Endothelial cell of umbilical vein (primary cell): ENCODE measurements around the gene GJA1. TPM values are rescaled to one million over a fixed set of nuclear protein-coding genes. Genes with fewer than 3 reads are reported as not detected.

ENCODE experiments used
- BruUV-seq: library from RNA; stranded (reverse); fragments of 400-500 nt; replicated peaks from 2 replicates; lab custom pipeline; 2021; lab: Mats Ljungman, UMichigan
- CTCF ChIA-PET: fragments of 300-600, 350-600 bp; sonication (Branson Sonifier 250); formaldehyde crosslinking; loops from one replicate; lab custom pipeline; 2021; ENCODE audit warnings: antibody characterized with exemption, inconsistent platforms; lab: Charles Lee
- POLR2A ChIA-PET: fragments of 300-600, 350-600 bp; sonication (Branson Sonifier 250); formaldehyde crosslinking; loops from one replicate; lab custom pipeline; 2021; ENCODE audit warnings: antibody characterized with exemption, inconsistent platforms; lab: Charles Lee
- DNase-seq: peaks from one replicate; pipeline ENCODE4 v3.0.0-alpha.2; 2011; ENCODE audit warnings: low read depth, low spot score
- FAIRE-seq: peaks from 2 replicates; lab custom pipeline; 2011; peaks lifted over from hg19 to GRCh38; lab: Jason Lieb, UNC
- H2AFZ ChIP-seq: 2 replicates; pipeline ENCODE4 v1.6.0; 2012; ENCODE audit warnings: low read depth, low read length, control low read depth, inconsistent platforms
- H3K27ac ChIP-seq: 2 replicates; pipeline ENCODE4 v1.5.1; 2011; ENCODE audit warnings: low read depth, mild to moderate bottlenecking, control low read depth, low read length, moderate library complexity; ENCODE audit not compliant: insufficient read depth
- H3K27me3 ChIP-seq, 2 experiments: 2 replicates each; pipeline versions ENCODE4 v1.6.0 to v1.6.1; 2011; ENCODE audit warnings: low read length in 2 of 2, mixed read lengths in 1 of 2; ENCODE audit not compliant: control insufficient read depth in 2 of 2, insufficient read depth in 2 of 2
- H3K36me3 ChIP-seq, 2 experiments: 2 replicates in 1 of 2; 3 replicates in 1 of 2; pipeline ENCODE4 v1.5.1; 2011; ENCODE audit warnings: low read length in 2 of 2, mild to moderate bottlenecking in 1 of 2, moderate library complexity in 1 of 2; ENCODE audit not compliant: control insufficient read depth in 2 of 2, insufficient read depth in 2 of 2; ENCODE audit errors: extremely low read depth in 1 of 2
- H3K4me1 ChIP-seq: 3 replicates; pipeline ENCODE4 v1.5.1; 2011; ENCODE audit warnings: mild to moderate bottlenecking, low read length; ENCODE audit not compliant: control insufficient read depth, insufficient read depth; ENCODE audit errors: extremely low read depth
- H3K4me2 ChIP-seq: 2 replicates; pipeline ENCODE4 v1.6.1; 2011; ENCODE audit warnings: low read length, control low read depth, mixed read lengths; ENCODE audit not compliant: insufficient read depth
- H3K4me3 ChIP-seq, 3 experiments: fragments of 200-600 bp in 1 of 3; sonication (generic), shearing (Covaris generic) in 1 of 3; replicated peaks in 1 of 3; 2 replicates each; pipeline ENCODE4 v1.5.1; 2011 to 2016; ENCODE audit warnings: control low read depth in 3 of 3, low read length in 3 of 3, mild to moderate bottlenecking in 2 of 3, inconsistent platforms in 1 of 3, low read depth in 1 of 3, moderate library complexity in 1 of 3; ENCODE audit not compliant: insufficient read depth in 1 of 3
- H3K79me2 ChIP-seq: 2 replicates; pipeline ENCODE4 v1.6.0; 2012; ENCODE audit warnings: low read length, inconsistent platforms; ENCODE audit not compliant: control insufficient read depth, insufficient read depth
- H3K9ac ChIP-seq: replicated peaks from 2 replicates; pipeline ENCODE3; 2011; ENCODE audit warnings: low read length, control low read depth; ENCODE audit not compliant: insufficient read depth; ENCODE audit errors: extremely low read depth
- H3K9me1 ChIP-seq: replicated peaks from 3 replicates; pipeline ENCODE4 v1.6.0; 2011; ENCODE audit warnings: mild to moderate bottlenecking, low read length; ENCODE audit not compliant: control insufficient read depth, insufficient read depth; ENCODE audit errors: extremely low read depth
- H3K9me3 ChIP-seq: replicated peaks from 2 replicates; pipeline ENCODE4 v1.5.1; 2012; ENCODE audit warnings: low read length, inconsistent platforms; ENCODE audit not compliant: control insufficient read depth, insufficient read depth
- H4K20me1 ChIP-seq: replicated peaks from 2 replicates; pipeline ENCODE3; 2011; ENCODE audit warnings: mild to moderate bottlenecking, low read length; ENCODE audit not compliant: control insufficient read depth, insufficient read depth; ENCODE audit errors: extremely low read depth
- CTCF ChIP-seq, 2 donors: IDR thresholded peaks; 1 replicate in 1 of 2; 2 replicates in 1 of 2; pipeline ENCODE4 v1.5.1; 2011; ENCODE audit warnings: low read length in 2 of 2, mild to moderate bottlenecking in 2 of 2, moderate library complexity in 2 of 2, control low read depth in 1 of 2, inconsistent platforms in 1 of 2, low read depth in 1 of 2; ENCODE audit not compliant: insufficient read depth in 1 of 2; ENCODE audit errors: extremely low read depth in 1 of 2
- EZH2 ChIP-seq: IDR thresholded peaks from 2 replicates; pipeline ENCODE4 v1.6.1; 2012; ENCODE audit warnings: borderline replicate concordance, low read depth, mild to moderate bottlenecking, moderate library complexity, low read length, inconsistent platforms; ENCODE audit not compliant: severe bottlenecking
- FOS ChIP-seq: IDR thresholded peaks from 2 replicates; pipeline ENCODE4 v1.6.1; 2011; ENCODE audit warnings: mild to moderate bottlenecking, low read length, moderate library complexity, borderline replicate concordance; ENCODE audit not compliant: insufficient read depth
- GATA2 ChIP-seq: IDR thresholded peaks from 2 replicates; pipeline ENCODE4 v1.7.0; 2011; ENCODE audit warnings: low read depth, mild to moderate bottlenecking, moderate library complexity, mixed read lengths, low read length; ENCODE audit not compliant: insufficient read length, insufficient read depth
- JUN ChIP-seq: IDR thresholded peaks from 2 replicates; pipeline ENCODE4 v1.6.1; 2011; ENCODE audit warnings: borderline replicate concordance, low read depth; ENCODE audit not compliant: insufficient read length, insufficient read depth
- MAX ChIP-seq: IDR thresholded peaks from 2 replicates; pipeline ENCODE4 v1.6.1; 2011; ENCODE audit not compliant: insufficient read depth, insufficient read length
- MYC ChIP-seq: IDR thresholded peaks from one replicate; pipeline ENCODE4 v1.6.1; 2011; ENCODE audit warnings: mild to moderate bottlenecking, low read depth, low read length
- POLR2A ChIP-seq: IDR thresholded peaks from 2 replicates; pipeline ENCODE4 v1.6.1; 2012; ENCODE audit warnings: low read depth, mild to moderate bottlenecking, control low read depth, low read length
- POLR2AphosphoS5 ChIP-seq: IDR thresholded peaks from 2 replicates; pipeline ENCODE4 v1.6.1; 2012; ENCODE audit warnings: low read depth, mild to moderate bottlenecking, control low read depth, low read length, moderate library complexity; ENCODE audit not compliant: insufficient read depth
- dilution Hi-C: fragments of 300-500 bp; cut with MboI; formaldehyde crosslinking; loops from one replicate; pipeline ENCODE4 v1.15.0; 2019; ENCODE audit warnings: low sequenced_read_pairs; ENCODE audit not compliant: extremely low pct_ligation_motif_present
- intact Hi-C: fragments of 100-400 bp; cut with micrococcal nuclease; formaldehyde crosslinking; loops from one replicate; pipeline ENCODE4 v1.10.0; 2022
- polyA plus RNA-seq, 4 experiments: library from polyadenylated mRNA; depleted of rRNA in 3 of 4; stranded (reverse) in 3 of 4; unstranded in 1 of 4; fragments of >200 nt; gene quantifications; 2 replicates each; pipeline versions ENCODE4 v1.2.1 to v1.2.3, GENCODE V29; 2011 to 2012; ENCODE audit warnings: missing spikeins in 1 of 4
- total RNA-seq: library from RNA; stranded (reverse); gene quantifications from 2 replicates; pipeline ENCODE4 v1.2.3, GENCODE V29; 2021

The GJA1 gene
- total and polyA plus RNA-seq, 2 donors (not counting 3 experiments of a cell fraction or from before 2014, with no cell fraction given) = 185 to 235 TPM

GRCh38 chr6:121438869-121439268 lies 3.4 kb downstream of the GJA1 start:
- CTCF ChIA-PET = interaction anchor here (1.0 to 6.3 kb wide), 3 partner anchors 83 to 410 kb away, joined by 3 to 85 read pairs (median 41); no protein-coding TSS in a partner anchor
- TF ChIP-seq MAX = no peak
- TF ChIP-seq CTCF (IDR thresholded peaks at IDR 0.05; ENCODE audit: extremely low read depth in 1 of 2, insufficient read depth in 1 of 2, low read depth in 1 of 2, low read length in 2 of 2) = no peak
- no peak for TF ChIP-seq EZH2
- no peak for TF ChIP-seq POLR2AphosphoS5
- TF ChIP-seq POLR2A = no peak
- no peak for TF ChIP-seq GATA2
- no peak for TF ChIP-seq JUN
- TF ChIP-seq FOS = no peak
- TF ChIP-seq MYC = no peak
- peak overlapping the region; percentile 94 to 100 (median 100) for H3K4me3 ChIP-seq

More at GRCh38 chr6:121438869-121439268, 3.4 kb downstream of the GJA1 start:
- FAIRE-seq (no peak), DNase-seq (no peak)
- Histone ChIP-seq H3K9me1 (no peaks in the 10 kb centered on the region), H3K27me3 (no peaks in the 10 kb centered on the region), H3K4me2 (peak overlapping the region; percentile 99), H3K27ac (peak overlapping the region; percentile 99), H3K4me1 (peaks cover 46% of the 10 kb centered on the region), H3K9me3 (no peaks in the 10 kb centered on the region), H3K79me2 (peaks cover 87% of the 10 kb centered on the region), H2AFZ (no peak overlapping the region), H3K36me3 (no peaks in the 10 kb centered on the region), H4K20me1 (no peaks in the 10 kb centered on the region), H3K9ac (peak overlapping the region; percentile 99)
- BruUV-seq = no TSS peak
- intact Hi-C loops = loop anchor here (5.0 to 10.0 kb wide), 5 partner anchors 286 to 1096 kb away; partner anchors contain the start of genes HSF2 and SERINC1
- POLR2A ChIA-PET = interaction anchor here (1.7 to 4.6 kb wide), 2 partner anchors 77 to 83 kb away, joined by 4 to 94 read pairs; no protein-coding TSS in a partner anchor
- dilution Hi-C loops = loop anchor here (10.0 kb wide), 1 partner anchor 226 kb away; no protein-coding TSS in a partner anchor
